ENCODE data around the gene IL2RA.

The IL2RA gene

DNA sequence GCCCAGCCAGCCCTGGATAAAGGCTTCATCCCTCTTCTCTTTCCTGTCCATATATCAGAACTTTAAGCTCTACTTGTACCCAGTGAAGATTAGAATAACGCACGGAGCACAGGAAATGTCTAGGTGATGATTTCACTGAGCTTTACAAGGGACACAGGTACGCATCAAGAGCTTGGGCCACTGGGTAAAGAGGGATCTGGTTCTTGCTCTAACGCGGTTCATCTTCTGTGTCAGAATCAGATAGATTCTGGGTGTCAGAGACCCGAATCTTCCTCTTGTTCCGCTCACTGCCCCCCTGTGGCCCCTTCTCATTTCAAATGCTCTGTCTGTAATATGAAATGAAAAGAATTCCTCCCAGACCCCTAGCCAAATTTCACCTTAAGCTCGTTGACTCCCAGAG lies 24.7 kb downstream of the IL2RA start:
- DNase-seq: no peak

DNA sequence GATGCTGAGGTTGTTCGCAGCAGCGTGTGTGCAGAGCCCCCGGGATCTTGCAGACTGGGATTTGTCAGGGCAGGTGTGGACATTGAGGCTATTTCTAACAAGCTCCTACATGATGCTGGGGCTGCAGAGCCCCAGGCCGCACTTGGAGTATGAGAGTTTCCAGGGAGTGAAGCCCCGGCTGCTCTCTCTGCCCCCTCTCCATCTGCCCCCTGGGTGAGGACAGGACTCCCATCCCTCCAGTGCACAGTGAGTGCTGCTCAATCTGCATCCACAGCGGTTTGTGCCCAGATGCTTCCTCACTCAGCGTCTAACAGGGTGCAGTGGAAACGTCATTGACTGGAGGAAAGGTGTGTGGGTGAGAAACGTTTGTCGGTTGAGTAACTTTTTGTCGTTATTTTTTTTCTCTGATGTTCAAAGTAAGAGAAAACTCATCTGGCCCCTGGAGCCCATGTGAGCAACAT lies 25.3 kb downstream of the IL2RA start:
- no peak for DNase-seq

DNA sequence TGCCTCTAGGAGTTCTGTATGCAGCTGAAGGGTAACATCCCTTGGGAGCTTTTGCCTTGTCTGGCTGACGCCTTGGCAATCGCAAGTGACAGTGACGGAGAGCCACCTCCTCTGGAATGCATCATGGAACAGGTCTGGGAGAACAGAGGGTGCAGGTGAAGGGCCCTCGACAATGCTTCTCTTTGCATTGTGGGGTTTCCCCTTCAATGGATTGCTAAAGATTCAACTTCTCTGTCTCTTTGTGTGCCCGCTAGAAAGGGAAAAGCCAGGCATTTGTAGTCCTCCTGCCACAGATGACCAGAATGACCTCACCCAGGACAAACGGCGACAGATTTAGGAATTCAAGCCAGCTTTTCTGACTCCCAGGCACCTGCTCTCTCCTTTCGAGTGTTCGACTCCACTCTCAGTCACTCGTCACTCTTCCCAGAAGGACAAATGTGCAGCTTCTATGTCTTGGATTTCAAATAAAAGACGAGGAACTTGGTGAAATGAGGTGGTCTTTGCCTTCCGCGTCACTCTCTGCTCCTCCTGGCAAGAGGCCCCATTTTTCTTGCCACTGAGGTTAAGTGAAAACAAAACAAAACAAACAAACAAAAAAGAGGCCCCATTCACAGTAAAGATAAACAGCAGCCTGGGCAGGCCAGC lies 26.1 kb downstream of the IL2RA start:
- DNase-seq: no peak

GRCh38 chr10:6035101-6035834 lies 26.9 kb downstream of the IL2RA start:
- no peak for DNase-seq

GRCh38 chr10:6034371-6034770 lies 27.8 kb downstream of the IL2RA start:
- DNase-seq: no peak

- DNase-seq: no peak
Observed at GRCh38 chr10:6033954-6034353, 28.2 kb downstream of the IL2RA start.

DNA sequence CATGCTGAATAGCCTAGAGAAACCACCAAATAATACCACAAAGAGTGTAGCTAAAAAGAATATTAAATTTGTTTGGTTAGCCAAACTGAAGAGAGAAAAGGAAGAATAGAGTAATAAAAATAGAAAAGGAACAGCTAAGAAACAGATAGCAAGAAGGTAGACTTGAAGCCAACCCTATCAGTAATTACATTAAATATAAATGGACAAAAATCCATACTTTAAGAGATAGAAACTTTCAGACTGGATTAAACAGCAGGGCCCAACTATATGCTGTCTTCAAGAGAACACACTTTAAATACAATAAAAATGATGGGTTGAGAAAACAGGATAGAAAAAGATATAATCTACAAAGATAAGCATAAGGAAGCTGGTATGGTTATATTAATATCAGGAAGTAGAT lies 31.2 kb downstream of the IL2RA start:
- DNase-seq: no peak

GRCh38 chr10:6030217-6030616 lies 31.9 kb downstream of the IL2RA start:
- DNase-seq: no peak

GRCh38 chr10:6027929-6028328 lies 34.2 kb downstream of the IL2RA start:
- DNase-seq: no peak

DNA sequence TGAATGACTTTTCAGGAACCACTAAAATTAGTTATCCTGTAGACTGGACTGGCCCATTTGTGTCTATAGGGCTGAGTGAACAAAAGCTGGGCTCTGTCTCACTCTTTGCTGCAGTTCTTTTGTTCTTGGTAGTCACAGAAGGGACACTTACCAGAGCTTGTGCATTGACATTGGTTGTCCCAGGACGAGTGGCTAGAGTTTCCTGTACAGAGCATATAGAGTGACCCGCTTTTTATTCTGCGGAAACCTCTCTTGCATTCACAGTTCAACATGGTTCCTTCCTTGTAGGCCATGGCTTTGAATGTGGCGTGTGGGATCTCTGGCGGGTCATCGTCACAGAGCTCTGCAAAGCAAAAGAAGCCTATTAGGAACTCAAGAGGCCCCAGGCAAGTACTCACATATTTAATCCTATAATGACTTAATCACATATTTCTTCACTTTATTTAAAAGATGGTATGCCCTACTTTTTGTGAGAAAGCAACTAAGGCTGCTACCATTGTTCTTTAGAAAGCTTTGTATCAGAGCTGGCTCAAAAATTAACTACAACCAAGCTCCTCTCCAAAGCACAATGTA lies 36.4 kb downstream of the IL2RA start:
- DNase-seq: no peak

- DNase-seq: no peak
Observed at GRCh38 chr10:6024334-6024682, 37.9 kb downstream of the IL2RA start.

GRCh38 chr10:6023661-6024333 lies 38.4 kb downstream of the IL2RA start:
- DNase-seq: no peak

DNA sequence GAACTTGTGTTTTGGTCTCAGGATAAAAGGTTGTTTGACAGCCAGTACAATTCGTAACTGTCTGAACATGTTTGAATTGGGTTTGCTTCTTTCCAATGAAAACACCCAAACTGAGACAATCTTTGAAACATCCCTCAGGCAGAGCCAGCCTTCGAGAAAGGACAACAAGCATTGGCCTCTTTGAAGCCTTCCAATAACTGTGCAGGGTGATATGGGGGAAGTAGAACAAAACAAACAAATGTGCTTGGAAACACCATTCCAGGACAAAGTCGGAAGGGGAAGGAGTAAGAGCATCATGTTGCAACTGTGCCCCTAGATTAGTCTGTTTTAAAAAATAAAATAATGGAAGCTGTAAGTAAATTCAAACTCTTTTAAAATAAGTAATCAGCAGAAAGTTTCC lies 39.5 kb downstream of the IL2RA start:
- no peak for DNase-seq

- DNase-seq: no peak
Observed at GRCh38 chr10:6020826-6021225, 41.3 kb downstream of the IL2RA start.

DNA sequence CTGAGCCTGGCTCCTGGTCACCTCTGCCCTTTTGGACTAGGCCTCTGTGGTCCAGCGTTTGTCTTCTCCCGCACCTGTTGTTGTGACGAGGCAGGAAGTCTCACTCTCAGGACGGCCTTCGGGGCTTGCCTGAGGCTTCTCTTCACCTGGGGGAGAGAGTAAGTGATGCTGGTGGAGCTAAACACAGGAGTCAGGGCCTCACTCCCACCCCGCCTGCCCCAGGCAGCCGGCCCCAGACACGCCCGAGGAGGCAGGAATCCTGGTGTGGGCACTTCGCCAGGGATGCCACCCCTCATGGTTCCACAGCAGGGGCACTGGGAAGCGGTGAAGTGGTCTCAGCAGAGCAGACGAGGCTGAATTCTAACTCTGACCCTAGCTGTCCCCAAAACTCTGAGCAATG lies 42.4 kb downstream of the IL2RA start:
- no peak for DNase-seq

DNA sequence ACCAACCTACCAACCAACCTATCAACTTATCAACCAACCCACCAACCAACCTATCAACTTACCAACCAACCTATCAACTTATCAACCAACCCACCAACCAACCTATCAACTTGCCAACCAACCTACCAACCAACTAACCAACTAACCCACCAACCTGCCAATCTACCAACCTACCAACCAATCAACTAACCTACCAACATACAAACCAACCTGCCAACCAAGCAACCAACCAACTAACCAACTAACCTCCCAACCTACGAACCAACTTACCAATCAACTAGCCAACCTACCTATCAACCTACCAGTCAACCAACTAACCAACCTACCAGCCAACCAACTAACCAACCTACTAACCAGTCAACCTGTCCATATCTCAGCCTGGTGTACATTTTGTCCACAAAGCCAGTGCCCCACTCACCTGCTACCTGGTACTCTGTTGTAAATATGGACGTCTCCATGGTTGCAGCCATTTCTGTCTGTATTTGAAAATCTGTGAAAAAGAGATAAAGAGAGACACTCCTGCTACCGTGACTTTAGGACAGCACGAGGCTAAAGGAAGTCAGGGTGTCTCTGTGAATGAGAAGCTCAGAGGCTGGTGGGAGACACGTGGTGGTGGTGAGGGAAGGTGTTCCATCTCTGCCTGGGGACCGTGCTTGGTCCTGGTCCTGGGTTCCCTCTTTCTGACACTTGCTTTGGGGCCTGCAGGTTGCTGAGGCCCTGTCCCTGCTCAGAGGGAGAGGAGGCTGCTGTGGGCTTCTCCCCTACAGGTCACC lies 43.0 kb downstream of the IL2RA start:
- DNase-seq: no peak

- DNase-seq: no peak
Observed at GRCh38 chr10:6018422-6018821, 43.7 kb downstream of the IL2RA start.

- DNase-seq: no peak
Observed at GRCh38 chr10:6017781-6018354, 44.3 kb downstream of the IL2RA start.

DNA sequence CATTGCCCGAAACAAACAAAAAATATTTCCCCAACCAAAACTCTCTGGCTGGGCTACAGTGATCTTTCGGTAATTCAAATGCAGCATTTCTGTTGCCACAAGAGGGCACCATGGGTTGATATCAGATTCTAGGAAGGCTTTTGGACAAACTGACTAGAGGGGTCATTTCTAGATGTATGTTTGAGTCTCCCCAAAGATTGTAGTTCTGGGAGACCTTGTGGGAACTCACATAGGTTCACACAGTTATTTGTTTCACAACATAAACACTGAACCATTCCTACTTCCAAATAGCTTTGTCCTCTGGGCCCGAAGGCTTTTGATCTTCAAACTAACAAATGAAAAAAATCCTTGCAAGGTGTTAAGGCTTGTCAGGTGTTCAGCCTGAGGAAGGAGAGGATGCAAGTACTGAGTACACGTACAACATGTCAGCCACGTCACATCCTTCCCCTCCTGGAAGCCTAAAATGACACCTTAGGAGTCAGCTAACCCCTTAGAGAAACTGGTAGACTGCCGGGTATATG lies 47.9 kb downstream of the IL2RA start:
- no peak for DNase-seq

- no peak for DNase-seq
Observed at GRCh38 chr10:6013413-6014192, 48.6 kb downstream of the IL2RA start.

DNA sequence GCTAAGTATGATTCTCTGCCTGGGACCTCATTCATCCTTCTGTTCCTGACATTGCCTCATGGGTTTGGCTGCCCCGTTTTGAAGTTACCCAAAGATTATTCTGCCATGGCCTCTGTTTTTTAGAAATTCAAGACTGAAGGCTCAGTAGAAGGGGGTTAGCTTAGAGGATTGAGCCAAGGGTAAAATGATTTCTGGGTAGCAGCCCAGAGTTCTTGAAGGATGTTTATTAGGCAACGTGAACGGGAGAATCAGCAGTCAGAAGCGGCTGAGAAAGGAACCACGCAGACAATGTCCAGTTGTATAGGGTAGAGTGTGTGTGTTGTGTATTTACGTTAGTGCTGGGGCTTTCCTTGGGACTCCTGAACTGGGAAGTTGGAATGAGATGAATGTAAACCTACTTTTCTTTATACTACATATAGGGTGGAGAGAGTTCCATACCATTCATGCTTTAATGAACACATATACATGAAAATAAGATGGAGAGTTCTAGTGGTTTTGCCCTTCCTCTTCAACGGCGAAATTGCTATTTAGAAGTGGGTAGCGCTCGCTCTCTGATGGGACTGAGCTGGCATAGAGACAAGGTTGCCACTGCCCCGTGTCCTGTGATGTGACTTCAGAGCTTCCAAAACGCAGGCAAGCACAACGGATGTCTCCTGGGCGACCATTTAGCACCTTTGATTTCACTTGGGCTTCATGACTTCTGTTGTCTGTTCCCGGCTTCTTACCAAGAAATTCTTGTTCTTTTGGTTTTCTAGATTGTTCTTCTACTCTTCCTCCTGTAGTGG lies 49.9 kb downstream of the IL2RA start:
- no peak for DNase-seq
